Neural cell (in vitro differentiated cells): ENCODE data around the gene SPATS2L.

Experiments used
- CTCF ChIP-seq: fragments of 450-650 bp; IDR thresholded peaks from 2 replicates; pipeline ENCODE4 v1.5.1; 2014; ENCODE audit warnings: antibody characterized with exemption, mild to moderate bottlenecking, moderate library complexity; ENCODE audit not compliant: poor library complexity, severe bottlenecking
- EP300 ChIP-seq: fragments of 450-650 bp; conservative IDR thresholded peaks from 2 replicates; pipeline ENCODE4 v1.6.1; 2014; ENCODE audit warnings: antibody characterized with exemption, mild to moderate bottlenecking, moderate library complexity; ENCODE audit not compliant: poor library complexity, severe bottlenecking
- EZH2 ChIP-seq: fragments of 200-600, 300-800 bp; shearing (Covaris generic), sonication (generic); IDR thresholded peaks from 2 replicates; pipeline ENCODE4 v1.6.1; 2014; ENCODE audit warnings: antibody characterized with exemption, low read length, borderline replicate concordance, mild to moderate bottlenecking; ENCODE audit not compliant: insufficient read depth, poor library complexity, severe bottlenecking
- POLR2AphosphoS5 ChIP-seq: IDR thresholded peaks from 2 replicates; pipeline ENCODE4 v1.6.1; 2012
- RAD21 ChIP-seq: fragments of 450-650 bp; conservative IDR thresholded peaks from 2 replicates; pipeline ENCODE4 v1.6.1; 2014; ENCODE audit warnings: antibody characterized with exemption, mild to moderate bottlenecking, moderate library complexity
- SMC3 ChIP-seq: fragments of 450-650 bp; conservative IDR thresholded peaks from 2 replicates; pipeline ENCODE4 v1.6.1; 2014; ENCODE audit warnings: antibody characterized with exemption, mild to moderate bottlenecking, moderate library complexity; ENCODE audit not compliant: poor library complexity

GRCh38 chr2:200342235-200342634, 35.7 kb downstream of the SPATS2L start:
- TF ChIP-seq EP300 (no peak), CTCF (no peak), RAD21 (no peak), EZH2 (no peak), POLR2AphosphoS5 (no peak), SMC3 (no peak)
